Measurements from ENCODE around the gene COL9A2.

Gene COL9A2

DNA sequence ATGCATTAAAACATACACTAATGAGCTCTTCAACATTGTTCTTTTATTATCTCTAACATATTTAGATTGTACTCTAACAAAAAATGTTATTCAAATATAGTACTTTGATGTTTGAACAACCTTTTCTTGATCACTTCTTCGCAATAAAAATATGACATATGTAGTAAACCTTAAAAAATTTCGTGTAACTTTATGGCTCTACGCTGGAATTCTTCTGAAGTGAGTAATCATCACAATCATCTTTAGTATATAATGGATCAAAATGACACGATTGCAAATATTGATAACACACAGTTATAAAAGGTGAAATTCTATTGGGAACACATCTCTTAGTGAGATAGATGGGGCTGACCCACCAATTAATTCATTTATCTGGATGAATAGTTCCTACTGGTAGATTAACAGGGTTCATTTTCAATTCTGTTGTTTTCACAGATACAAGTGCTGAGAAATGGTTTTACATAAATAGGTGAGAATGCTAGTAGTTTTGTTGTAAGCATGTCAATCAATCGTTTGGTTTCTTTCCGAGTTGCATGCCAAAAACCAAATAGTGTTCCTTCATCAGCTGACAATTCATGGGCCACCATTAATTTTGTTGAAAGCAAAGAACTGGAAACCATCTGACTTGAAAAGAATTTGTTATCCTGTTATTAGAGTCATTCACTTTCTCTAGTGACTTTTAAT, 60.5 kb downstream of the COL9A2 start:
- DNase-seq = no peak

GRCh38 chr1:40255231-40255630, 61.9 kb downstream of the COL9A2 start:
- no peak for DNase-seq

DNA sequence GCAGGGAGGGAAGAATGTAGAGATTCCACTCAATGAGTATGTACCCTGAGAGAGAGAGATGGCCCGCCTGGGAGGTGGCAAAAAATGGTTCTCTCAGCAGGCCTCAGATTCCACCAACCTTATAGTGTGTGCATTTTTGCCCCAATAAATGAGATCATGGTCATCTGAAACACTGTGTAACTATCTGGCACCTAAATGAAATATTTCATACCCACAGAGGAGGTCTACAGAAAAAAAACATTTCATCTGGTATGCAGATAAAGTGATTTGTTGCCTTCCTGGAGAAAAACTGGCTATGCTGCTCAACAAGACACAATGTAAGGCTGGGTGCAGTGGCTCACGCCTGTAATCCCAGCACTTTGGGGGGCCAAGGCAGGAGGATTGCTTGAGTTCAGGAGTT, 64.5 kb downstream of the COL9A2 start:
- no peak for DNase-seq

DNA sequence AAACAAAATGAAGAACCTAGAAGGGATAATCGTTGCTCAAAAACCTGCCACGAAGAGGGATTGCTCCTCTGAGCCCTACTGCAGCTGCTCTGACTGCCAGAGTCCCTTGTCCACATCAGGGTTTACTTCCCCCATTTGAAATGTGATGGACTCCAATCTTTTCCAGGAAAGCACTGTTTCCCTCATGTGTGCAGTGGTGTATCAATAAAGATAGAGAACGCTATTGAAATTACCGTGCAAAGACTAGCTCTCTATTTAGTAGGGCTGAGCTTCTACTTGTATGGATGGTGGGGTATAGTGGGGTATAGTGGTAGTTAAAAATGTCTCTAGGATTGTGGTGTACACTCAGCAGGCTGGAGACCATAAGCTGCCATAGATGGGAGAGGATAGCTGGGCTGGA, 65.6 kb downstream of the COL9A2 start:
- DNase-seq = no peak
